ENCODE measurements around the gene MIOS. TPM values are rescaled to one million over a fixed set of nuclear protein-coding genes. Genes with fewer than 3 reads are reported as not detected.

MIOS gene
- polyA plus RNA-seq, 1 donor from 2014 or later, result 38.8 TPM

Other genes with a start within 250 kb of the MIOS start
- gene COL28A1, start 31.0 kb upstream of the MIOS start, polyA plus RNA-seq, result not detected
- gene UMAD1, start 73.9 kb downstream of the MIOS start, polyA plus RNA-seq, result 26.0 TPM
- 99.9 TPM for gene RPA3, start 151.7 kb downstream of the MIOS start, polyA plus RNA-seq

Measured in IgD-negative memory B cell (primary cell).